ENCODE results near the gene DLAT.

The DLAT gene

DNA sequence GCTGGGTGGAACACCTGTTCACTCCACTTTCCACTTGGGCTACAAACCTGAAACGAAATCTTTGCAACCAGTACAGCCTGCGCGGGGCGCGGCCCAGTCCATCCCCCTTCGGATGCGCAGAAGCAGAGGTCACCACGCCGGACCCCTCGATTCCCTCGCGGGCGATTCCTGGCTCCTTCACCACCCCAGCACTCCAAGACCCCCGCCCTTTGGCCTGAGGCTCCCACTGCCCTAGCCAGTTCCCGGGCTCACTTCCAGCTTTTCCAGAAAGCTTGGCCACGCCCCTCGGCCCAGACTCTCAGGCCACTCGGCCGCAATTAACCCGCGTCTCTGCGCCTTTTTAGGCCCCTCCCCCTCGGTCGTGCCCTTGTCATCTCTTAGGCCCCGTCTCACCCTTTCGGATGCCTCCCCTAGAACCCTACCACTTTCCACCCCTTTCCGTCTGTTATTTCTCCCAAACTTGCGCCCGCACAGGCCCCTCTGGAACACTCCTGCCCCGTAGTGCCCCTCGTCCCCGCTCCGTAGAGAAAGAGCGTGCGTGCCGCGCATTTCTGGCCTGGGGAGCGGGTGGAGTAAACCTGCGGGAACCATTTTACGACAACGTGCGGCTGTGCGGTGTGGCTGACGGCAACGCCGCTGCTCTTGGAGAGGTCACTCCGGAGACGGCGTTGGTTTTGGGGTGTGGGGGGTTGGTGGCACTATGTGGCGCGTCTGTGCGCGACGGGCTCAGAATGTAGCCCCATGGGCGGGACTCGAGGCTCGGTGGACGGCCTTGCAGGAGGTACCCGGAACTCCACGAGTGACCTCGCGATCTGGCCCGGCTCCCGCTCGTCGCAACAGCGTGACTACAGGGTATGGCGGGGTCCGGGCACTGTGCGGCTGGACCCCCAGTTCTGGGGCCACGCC, at the start of gene DLAT:
DLAT (plus strand) TSS at position 636 of the 906 bp plus-strand sequence; CDS start at position 701, 65 bp downstream.
- peak; percentile 23 for FAIRE-seq

DNA sequence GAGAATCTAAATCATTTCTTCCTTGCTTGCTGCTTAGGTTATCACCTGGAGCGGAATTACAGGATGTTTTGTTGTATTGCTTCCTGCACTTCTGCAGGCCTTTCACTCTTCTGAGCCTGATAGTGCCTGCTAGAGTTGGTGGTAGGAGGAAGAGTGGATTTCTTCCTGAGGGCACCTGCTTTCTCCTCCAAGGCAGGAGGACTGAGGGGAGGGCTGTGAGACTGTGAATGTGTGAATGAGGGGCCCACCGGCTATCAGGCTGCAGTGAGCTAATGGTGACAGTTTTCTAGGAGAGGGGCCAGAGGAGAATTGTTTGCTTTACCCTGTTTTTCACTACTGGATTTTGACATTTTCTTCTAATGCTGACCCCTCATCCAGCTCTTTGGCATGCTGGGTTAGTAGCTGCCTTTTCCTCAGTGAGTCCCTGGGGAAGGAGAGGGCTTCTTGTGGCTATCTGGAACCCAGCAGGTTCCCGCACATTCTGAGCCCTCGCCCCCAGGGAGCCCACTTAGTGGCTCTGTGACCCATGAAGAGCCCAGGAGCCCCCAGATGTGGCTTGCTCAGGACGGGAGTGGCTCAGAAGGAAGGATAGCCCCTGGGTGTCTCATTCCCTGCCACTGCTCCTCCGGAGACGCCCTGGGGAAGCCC, 49.0 kb upstream of the DLAT start:
- FAIRE-seq: no peak

DNA sequence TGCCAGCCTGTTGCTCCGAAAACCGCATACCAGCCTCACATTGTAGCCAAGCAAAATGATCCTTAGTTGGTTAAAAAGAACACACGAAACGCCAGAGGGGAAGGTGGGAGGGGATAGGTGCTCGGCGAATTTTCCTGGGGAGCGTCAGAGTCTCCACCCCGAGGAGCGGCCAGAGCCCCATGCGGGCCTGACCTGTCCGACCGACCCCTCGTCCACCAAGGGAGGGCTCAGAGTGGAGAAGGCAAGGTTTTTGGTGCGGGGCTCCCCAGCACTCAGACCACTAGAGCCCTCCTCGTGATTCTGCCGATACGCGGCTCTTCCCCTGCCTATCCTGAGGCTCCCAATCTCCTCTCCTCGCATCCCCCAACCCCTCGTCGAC, 48.5 kb upstream of the DLAT start:
- FAIRE-seq: no peak

DNA sequence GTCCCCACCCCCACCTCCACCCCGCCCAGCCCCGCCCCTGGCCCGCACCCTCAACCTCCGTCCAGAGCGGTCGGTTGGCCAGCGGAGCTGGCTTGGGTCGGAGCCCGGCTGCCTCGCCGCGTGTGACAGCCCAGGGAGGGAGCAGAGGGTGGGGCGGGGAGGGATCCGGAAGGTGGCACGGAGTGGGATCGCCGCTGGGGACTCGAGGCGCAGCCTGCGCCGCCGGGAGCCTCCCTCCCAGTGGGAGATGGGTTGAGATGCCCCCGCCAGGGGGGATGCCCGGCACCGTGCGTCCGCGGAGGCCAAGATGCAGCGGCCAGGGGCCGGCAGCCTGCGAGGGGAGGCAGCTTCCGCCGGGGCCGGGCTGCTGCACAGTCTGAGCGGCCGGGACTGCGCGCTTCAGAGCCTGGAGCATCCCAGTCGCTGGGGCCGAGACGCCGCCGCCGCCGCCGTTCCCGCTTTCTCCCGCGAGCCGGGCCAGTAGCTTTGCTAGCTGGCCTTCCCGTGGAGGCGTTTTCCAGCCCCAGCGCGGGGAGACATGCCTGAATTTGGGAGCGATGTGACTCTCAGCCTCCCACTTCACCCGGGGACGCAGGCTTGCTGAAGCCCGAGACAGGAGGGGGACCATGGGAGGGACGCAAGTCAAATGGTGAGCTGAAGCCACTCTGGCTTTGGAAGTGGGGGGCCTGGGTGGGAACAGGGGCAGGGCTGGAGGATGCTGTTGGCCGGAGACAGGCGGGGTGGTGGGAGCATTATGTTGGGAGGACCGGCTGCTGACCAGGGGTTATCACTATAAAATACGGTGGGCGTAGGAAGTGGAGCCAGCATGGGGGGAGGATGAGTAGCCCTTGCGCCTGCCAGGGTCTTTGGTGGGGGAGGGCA, 47.8 kb upstream of the DLAT start:
- no peak for FAIRE-seq

DNA sequence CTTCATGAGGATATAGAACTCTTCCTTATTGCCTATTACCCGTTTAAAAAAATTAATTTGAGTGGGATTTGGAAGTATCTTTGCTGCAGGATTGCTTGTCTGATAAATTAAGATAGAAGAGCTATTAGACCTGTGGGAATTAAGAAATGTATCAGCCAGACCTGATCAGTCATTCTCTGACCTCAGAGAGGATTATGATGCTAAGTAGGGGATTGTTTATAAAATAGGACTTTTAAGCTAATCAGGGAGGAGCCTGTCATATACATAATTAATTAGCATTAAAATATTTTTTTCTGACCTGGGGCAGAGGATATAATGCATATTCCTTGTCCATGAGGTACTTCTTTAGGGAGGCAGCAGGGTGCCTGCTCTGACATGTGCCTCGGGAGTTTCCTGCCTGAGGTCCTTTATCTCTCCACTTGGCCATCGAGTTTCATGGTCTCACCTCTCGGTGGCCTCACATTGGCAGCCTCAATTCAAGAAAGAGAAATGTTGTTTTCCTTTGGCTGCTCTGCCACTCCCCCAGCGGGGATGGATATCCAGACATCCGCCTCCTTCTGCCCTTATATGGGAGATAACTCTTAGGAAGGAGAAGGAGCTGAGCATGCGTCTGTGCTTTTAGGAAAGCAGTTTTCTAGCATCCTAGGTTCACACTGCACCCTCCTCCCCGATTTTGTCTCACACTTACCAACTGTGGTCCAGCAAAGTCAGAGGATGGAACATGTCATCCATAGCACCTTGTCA, 47.0 kb upstream of the DLAT start:
- FAIRE-seq: peak; percentile 88

DNA sequence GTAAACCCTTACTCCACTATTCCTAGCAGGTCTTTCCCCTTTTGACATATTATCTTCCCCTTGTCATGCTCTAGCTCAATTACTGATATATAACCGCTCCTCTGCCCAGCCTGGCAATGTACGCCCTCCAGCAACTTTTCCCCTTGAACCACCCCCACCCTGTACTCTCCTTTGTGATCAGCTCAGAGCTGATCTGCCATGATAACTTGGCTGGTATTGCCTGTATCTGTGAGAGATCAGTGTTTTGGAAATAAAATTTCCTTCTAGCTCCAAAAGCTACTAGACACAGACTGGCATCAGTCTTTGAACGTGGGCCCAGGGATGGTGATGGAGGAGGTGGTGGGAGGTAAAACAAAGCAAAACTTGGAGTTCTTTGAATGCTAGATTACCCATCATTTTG, 45.1 kb upstream of the DLAT start:
- no peak for FAIRE-seq

DNA sequence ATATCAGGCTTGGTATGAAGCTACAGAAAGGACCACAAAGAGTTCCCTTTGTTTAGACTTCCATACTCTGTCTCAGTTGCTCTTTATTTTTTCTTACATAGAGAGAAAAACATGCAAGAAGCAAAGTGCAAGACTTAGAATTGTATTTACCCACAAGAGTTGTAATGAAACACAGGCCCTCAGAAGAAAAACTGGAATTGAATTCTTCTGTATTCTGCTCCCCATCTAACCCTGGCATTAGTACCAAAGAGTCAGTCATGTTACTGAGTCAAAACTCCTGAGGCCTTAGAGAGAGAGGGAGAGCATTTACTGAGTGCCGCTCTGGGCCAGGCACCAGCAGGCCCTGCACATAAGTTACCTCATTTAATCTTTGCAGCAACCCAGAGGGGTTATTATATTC, 43.9 kb upstream of the DLAT start:
- no peak for FAIRE-seq

DNA sequence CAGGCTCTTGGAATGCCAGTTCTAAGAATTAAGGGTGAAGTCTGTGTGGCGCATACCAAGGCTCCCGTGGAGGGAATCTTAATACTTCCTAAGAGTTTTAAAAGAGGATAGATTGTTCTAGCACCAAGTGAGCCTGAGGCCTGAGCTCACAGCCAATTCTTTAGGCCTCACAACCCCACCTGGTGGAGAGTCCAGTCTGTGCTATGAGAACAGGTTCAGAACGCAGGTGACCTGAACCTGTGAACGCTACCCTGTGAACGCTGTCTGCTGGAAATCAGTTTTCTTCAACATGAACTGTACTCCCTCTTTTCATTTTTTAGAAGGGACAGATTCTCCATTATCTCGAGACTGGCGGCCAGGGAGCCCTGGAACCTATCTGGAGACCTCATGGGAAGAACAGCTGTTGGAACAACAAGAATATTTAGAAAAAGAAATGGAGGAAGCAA, 43.2 kb upstream of the DLAT start:
- peak; percentile 94 for FAIRE-seq

DNA sequence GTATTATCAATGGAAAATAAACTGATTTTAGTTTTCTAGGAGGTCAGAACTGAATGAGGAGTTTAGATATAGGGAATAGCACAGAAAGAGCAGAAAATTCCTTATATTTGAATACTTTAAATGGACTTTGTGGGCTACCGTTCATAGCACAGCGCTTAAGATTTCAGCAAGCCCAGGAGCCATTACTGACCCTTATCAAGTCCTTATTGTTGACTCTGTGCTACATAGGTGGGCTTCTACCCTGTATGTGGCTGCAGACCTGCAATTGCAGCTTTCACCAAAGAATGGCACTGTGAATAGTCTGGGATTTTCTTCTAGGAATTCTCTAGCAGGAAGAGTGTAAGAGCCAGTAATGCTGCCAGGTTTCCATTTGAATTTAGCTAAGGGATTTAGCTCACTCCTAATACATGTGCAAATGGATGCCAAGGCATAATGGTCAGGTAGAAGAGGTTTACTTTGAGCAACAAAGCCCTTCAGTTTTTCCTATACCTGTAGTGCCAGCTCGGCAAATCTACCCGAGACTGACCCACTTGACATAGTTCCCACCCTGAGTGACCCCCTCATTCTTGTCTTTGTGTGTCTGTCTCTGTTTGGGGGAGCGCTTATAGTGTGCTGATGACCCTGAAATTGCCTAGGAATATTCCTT, 42.5 kb upstream of the DLAT start:
- no peak for FAIRE-seq

DNA sequence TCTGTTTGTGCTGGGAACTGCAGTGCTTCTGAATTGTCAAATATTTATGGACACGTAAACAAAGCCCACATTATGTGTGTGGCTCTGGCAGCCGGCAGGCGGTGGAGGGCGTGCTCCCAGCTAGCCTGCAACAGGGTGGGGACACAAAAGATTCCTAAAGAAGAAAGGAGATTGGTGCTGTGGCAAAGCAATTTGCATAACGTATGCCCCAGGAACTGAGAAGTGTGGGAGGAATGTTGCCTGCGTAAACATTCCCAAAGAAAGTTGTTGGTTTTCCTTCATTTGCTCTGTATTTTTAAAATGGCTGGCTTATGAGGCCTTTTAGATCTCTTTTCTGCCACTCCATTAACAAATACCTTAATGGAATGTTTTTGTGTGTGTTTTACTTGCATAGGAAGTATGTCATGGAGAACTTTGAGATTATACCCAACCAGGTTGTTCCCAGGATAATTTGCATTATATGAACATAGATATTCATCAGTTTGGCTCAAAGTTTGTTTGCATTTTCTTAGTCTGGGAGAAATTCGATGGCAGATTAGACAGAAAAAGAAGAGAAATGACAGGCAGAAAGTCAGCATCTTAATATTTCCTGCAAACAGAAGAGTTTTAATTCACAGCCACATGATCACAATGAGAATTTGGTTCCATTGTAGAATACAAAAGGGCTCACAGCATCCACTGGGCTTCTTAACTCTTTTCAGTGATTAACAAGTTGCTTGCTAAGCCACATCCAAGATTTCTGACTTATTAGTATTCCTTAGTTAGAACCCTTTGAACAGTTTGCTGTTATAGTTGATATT, 41.8 kb upstream of the DLAT start:
- no peak for FAIRE-seq

DNA sequence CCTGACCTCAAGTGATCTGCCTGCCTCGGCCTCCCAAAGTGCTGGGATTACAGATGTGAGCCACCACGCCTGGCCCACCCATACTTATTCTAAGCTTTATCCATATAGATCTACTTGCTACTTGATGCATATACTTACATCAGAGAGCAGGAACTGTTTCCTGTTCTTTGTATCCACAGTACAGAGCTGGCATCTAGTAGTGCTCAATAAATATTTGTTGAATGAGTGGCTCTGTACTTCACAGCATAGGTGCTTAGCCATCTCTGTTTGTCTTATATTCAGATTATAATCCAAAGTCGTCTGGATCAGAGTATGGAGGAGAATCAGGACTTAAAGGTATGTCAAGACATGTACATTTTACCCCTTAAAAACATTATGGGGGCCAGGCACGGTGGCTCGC, 38.6 kb upstream of the DLAT start:
- FAIRE-seq: no peak

DNA sequence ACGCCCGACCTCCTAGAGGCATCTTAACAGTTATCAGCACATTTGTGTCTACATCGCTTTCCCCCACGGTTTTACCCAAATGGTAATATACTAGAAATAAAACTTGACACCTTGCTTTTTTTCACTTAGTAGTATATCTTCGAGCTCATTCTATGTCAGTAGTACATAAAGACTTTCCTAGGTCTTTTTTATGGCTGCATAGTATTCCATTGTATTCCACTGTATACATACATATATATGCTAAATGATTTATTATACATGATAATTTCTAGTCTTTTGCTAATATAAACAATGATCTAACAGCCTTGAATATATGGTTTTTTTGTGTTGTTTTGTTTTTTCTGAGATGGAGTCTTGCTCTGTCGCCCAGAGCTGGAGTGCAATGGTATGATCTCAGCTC, 34.8 kb upstream of the DLAT start:
- no peak for FAIRE-seq

DNA sequence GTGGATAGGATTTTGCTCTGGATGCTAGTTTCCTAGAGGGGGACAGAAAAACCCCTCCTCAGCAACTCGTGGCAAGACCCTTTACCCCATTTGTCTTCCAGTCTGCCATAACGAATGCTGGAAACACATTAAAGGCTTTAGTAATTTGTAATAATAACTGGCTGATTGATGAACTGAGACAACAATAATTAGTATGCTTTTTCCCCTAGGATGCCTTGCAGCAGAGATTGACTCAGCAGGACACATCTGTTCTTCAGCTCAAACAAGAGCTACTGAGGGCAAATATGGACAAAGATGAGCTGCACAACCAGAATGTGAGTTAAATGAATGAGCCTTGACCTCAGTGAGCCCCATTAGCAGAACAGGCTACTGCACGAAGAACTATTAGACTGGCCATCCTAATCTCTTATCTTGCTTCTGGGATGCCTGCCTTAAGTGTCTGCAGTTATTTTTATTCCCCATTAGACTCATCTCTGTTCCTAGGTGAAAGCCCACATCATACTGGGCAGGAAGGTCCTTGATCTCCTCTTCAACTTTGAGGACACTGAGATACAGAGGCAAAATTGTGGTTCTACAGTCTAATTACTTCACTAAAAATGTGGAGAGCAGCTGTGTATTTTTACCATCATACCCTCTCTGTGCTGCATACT, 32.9 kb upstream of the DLAT start:
- FAIRE-seq: no peak

DNA sequence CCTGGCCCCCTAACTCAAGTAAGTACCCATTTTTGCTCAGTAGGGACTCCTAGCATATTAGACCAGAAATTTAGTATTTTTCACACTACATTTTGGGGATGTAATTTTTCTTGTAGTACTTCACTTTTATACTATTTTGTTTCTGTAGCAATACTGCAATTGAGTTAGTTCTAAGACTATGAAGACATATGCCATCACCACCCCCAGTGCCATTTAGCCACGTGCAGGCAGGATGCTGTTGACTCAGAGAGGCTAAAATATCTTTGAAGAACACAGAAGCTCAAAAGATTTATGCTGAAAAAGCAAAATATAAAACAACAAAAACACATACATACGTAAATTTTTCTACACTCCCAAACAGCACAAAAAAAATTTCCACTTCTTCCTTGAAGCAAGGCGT, 29.1 kb upstream of the DLAT start:
- FAIRE-seq: no peak

DNA sequence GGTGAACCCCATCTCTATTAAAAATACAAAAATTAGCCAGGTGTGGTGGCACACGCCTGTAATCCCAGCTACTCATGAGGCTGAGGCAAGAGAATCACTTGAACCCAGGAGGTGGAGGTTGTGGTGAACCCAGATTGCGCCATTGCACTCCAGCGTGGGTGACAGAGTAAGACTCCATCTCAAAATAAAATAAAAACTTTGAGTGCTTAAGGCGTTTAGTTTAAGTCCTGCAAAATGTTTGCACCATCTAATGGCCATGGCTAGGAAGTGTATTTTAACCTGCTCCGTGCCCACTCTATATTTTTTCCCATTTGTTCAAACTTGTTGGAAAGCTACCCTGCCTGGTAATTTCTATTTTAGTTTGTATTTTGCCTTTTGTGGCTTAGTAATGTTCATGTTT, 28.5 kb upstream of the DLAT start:
- FAIRE-seq: peak; percentile 94

DNA sequence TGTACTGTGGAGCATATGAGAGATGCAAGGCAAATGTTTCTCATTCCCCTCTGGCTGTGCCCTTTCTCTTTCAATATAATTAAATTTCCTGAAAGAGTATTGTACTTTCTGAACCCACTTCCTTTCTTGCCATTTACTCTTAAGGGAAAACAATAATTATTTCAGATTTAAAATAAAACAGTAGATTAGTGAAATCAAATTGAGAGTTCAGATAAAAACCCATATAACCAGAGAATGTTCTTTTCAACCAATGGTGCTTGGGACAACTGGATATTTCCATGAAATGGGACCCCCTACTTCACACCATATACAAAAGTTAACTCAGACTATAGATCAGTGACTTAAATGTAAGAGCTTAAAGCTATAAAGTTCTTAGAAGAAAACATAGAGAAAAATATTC, 26.1 kb upstream of the DLAT start:
- FAIRE-seq: peak; percentile 6

DNA sequence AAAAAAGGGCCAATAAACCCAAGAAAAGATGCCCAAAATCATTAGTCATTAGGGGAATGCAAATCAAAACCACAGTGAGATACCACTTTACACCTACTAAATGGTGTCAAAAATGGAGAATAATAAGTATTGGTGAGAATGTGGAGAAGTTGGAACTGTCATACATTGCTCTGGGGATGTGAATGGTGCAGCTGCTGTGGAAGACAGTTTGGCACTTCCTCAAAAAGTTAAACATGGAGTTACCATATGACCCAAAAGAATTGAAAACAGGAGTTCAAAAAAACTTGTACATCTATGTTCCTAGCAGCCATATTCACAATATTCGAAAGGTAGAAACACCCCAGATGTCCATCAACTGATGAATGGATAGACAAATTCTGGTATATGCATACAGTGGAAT, 24.5 kb upstream of the DLAT start:
- FAIRE-seq: no peak

DNA sequence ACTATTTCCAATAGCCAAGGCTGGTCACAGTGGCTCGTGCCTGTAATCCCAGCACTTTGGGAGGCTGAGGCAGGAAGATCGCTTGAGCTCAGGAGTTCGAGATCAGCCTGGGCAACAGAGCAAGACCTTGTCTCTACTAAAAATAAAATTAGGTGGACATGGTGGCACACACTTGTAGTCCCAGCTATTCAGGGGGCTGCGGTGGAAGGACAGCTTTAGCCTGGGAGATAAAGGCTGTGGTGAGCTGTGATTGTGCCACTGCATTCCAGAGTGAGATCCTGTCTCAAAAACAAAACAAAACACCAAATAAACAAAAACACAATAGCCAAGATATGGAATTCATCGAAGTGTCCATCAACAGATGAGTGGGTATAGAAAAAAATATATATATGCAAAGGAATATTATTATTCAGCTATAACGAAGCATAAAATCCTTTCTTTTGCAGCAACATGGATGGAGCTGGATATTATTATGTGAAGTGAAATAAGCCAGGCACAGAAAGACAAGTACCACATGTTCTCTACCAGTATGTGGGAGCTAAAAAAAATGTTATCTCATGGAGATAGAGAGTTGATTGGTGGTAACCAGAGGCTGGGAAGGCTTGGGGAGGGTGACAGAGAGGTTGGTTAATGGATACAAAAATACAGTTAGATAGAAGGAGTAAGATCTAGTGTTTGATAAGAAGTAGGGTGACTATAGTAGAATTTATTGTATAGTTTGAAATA, 22.6 kb upstream of the DLAT start:
- no peak for FAIRE-seq

DNA sequence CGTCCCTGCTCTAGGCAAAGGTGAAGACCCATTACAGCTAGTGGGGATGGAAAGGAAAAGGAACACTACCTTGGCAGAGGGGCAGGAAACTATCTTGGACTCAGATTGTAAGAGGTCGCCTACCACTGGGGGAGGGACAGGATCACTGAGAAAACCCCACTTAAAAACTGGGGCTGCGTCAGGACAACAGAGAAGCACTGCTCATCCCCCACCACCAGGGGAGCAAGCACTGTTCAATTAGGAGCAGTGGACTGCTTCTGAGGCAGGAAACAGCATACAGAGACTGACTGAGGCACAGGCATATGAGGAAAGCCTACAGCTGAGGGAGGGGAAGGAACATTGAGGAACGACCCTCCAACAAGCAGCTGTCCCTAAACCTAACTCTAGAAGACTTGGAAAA, 20.8 kb upstream of the DLAT start:
- no peak for FAIRE-seq

Data from G401.6 (cell line).